Transverse colon (tissue), 4 donors: ENCODE results near the gene ABHD12. TPM values are rescaled to one million over a fixed set of nuclear protein-coding genes. Genes with fewer than 3 reads are reported as not detected.

Experiments used
- DNase-seq: peaks from one replicate; pipeline ENCODE4 v3.0.0-alpha.2; 2019
- H3K27ac ChIP-seq, 4 donors: fragments of 200-600 bp; sonication (generic); 2 replicates each; pipeline ENCODE4 v1.5.1; 2016 to 2018; ENCODE audit warnings: inconsistent platforms in 4 of 4
- H3K27me3 ChIP-seq: fragments of 200-600 bp; sonication (generic); 2 replicates; pipeline ENCODE4 v1.5.1; 2017; ENCODE audit warnings: inconsistent platforms
- H3K36me3 ChIP-seq, 4 donors: fragments of 200-600 bp; sonication (generic); 2 replicates each; pipeline ENCODE4 v1.5.1; 2017 to 2019; ENCODE audit warnings: inconsistent platforms in 4 of 4
- H3K4me1 ChIP-seq, 4 donors: fragments of 200-600 bp; sonication (generic); 2 replicates each; pipeline ENCODE4 v1.5.1; 2017 to 2020; ENCODE audit warnings: inconsistent platforms in 4 of 4
- H3K4me3 ChIP-seq, 4 donors: fragments of 200-600 bp; sonication (generic); 1 replicate in 1 of 4; 2 replicates in 3 of 4; pipeline versions ENCODE4 v1.5.1 to v1.6.1; 2017 to 2019; ENCODE audit warnings: inconsistent platforms in 4 of 4
- H3K9me3 ChIP-seq, 2 donors: fragments of 200-600 bp; sonication (generic); 2 replicates each; pipeline ENCODE4 v1.5.1; 2017 to 2019; ENCODE audit warnings: inconsistent platforms in 2 of 2
- CTCF ChIP-seq, 5 experiments: fragments of 200-600 bp in 3 of 5; fragments of 450-650 bp in 2 of 5; sonication (generic) in 3 of 5; IDR thresholded peaks; 1 replicate in 2 of 5; 2 replicates in 3 of 5; pipeline ENCODE4 v1.5.1; 2016 to 2017; ENCODE audit warnings: antibody characterized with exemption in 5 of 5, inconsistent platforms in 3 of 5, mild to moderate bottlenecking in 2 of 5, moderate library complexity in 1 of 5
- EP300 ChIP-seq: sonication (generic); formaldehyde crosslinking; IDR thresholded peaks from one replicate; pipeline ENCODE4 v1.6.1; 2017; ENCODE audit warnings: antibody characterized with exemption, low read depth
- POLR2A ChIP-seq: fragments of 450-650 bp; IDR thresholded peaks from one replicate; pipeline ENCODE4 v1.6.1; 2016; ENCODE audit warnings: antibody characterized with exemption, mild to moderate bottlenecking, moderate library complexity
- POLR2AphosphoS5 ChIP-seq, 3 donors: sonication (generic); formaldehyde crosslinking; IDR thresholded peaks; one replicate each; pipeline ENCODE4 v1.6.1; 2016; ENCODE audit warnings: antibody characterized with exemption in 3 of 3
- WGBS, 2 donors: methylation state at CpG; one replicate each; pipeline ENCODE4 v1.1.5; 2018; ENCODE audit warnings: low coverage in 1 of 2; 5-methylcytosine and 5-hydroxymethylcytosine counted together
- in situ Hi-C, 4 donors: fragments of 200-750 bp; cut with MboI; loops; one replicate each; pipeline versions ENCODE4 v1.15.0 to v1.15.1; 2017; ENCODE audit warnings: low sequenced_read_pairs in 3 of 4, low pct_ligation_motif_present in 1 of 4, low pct_unique_long_range_greater_than_20kb in 1 of 4
- intact Hi-C: fragments of 100-400 bp; cut with DNase I; formaldehyde crosslinking; loops from one replicate; pipeline ENCODE4 v1.15.1; 2023; ENCODE audit warnings: low total_unique reads
- total RNA-seq, 4 donors: library from RNA; depleted of rRNA; stranded (reverse); fragments of >200 nt; gene quantifications; one replicate each; pipeline ENCODE4 v1.1.0, GENCODE V29; 2016

ABHD12 gene
- total RNA-seq, 4 donors from 2014 or later, result 67.3 to 103 (median 73.4) TPM

DNA sequence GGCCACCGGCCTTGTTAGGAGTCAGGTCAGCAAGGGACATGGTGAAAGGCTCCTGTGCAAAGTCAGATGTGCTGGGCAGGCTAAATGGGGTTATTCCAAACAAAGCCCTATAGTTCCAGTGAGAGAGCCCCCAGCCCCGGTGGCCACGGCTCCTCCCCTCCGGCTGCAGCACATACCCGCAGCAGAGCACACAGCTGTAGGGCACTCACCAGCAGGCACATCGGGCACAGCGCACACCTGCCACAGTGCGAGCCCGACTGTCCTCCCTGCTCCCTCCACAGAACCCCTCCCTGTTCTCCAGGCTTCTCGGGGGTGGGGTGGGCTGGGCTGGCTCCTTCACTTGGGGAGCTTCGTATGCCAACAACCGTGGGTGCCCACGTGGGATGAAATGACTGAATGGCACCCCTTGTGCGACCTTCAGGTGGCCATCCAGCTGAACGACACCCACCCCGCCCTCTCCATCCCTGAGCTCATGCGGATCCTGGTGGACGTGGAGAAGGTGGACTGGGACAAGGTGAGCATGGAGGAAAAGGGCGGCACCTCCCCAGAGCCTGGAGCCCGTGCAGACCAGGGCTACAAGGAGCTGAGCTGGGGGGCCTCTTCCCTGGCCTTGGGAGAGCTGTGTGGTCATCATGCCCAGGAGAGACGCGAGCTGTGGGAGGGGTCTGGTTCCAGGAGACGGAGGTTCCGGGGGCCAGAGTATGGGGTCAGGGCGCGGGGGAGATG lies 111.8 kb downstream of the ABHD12 start:
- intact Hi-C loops, result no loop called here
- in situ Hi-C loops, result loop anchor here in 1 of 4 donors (25.0 kb wide), 1 partner anchor 91 kb away; the partner anchor contains the start of gene ENTPD6
- H3K36me3 ChIP-seq, result peaks cover 0 to 64% (median 17%) of the 10 kb centered on the region in 4 donors

GRCh38 chr20:25277941-25278521 lies 112.6 kb downstream of the ABHD12 start:
- H3K4me1 ChIP-seq, result peaks cover 0 to 6% (median 1%) of the 10 kb centered on the region in 4 donors
- intact Hi-C loops (no loop called here), in situ Hi-C loops (loop anchor here in 1 of 4 donors (25.0 kb wide), 1 partner anchor 91 kb away; the partner anchor contains the start of gene ENTPD6)
- peaks cover 0 to 67% (median 20%) of the 10 kb centered on the region in 4 donors for H3K36me3 ChIP-seq
- H3K27me3 ChIP-seq, result no peaks in the 10 kb centered on the region
- 96% methylated on average over 19 of the region's 19 CpGs; no CpG with 5 or more reads in 1 of the 2 donors for WGBS, 2 donors
- H3K9me3 ChIP-seq, result no peaks in the 10 kb centered on the region
- TF ChIP-seq POLR2A, result no peak
- peak in 1 of 5 experiments; percentile 1 for TF ChIP-seq CTCF (IDR thresholded peaks at IDR 0.05)
- peak in 2 of 3 donors; percentile 21 to 64 for TF ChIP-seq POLR2AphosphoS5 (IDR thresholded peaks at IDR 0.05)
- TF ChIP-seq EP300, result peak; percentile 69
- peak overlapping the region in 3 of 4 donors; percentile 31 to 46 (median 38) for H3K27ac ChIP-seq
- H3K4me3 ChIP-seq, result no peak overlapping the region
- DNase-seq, result peak; percentile 63

More for the DNA sequence above, 111.8 kb downstream of the ABHD12 start:
- 90 to 95% methylated on average over 4 to 26 of the region's 26 CpGs for WGBS, 2 donors
- Histone ChIP-seq H3K4me1 (peaks cover 0 to 3% (median 1%) of the 10 kb centered on the region in 4 donors), H3K9me3 (no peaks in the 10 kb centered on the region), H3K27me3 (no peaks in the 10 kb centered on the region), H3K27ac (peak overlapping the region in 3 of 4 donors; percentile 29 to 38 (median 31)), H3K4me3 (no peak overlapping the region)
- no peak for TF ChIP-seq EP300
- DNase-seq, result peak; percentile 6

DNA sequence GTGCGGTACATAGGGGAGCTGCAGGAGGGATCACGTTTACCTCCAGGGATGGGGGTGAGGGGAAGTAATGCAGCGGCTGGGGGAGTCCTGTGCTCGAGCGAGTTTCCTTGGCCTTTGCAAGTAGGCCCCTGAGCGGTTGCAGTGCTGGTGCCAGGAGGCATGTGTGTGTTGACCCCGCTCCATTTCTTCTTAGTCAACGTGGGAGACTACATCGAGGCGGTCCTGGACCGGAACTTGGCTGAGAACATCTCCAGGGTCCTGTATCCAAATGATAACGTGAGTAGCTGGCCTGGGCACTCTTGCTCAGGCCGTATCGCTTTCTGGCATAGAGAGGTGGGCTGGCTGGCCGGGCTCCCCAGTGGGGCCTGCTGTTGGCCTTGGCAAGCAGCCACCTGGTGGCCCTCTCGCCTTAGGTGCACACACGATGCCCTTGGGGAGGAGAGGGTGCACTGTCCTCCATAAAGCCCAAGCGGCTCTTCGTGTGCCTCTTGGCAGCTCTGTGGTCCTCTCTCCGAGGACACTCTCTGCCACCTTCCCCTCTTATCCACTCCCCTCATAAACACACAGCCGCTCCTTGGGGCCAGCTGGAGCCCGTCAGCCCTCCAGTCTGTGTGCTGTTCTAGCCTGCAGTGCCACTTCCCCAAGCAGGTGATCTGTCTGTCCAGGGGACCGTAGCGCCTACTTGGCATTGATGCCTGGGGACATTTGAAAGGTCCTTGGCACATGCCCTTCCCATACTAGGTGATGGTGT lies 113.4 kb downstream of the ABHD12 start:
- H3K4me3 ChIP-seq, result no peak overlapping the region
- H3K27me3 ChIP-seq, result no peaks in the 10 kb centered on the region
- TF ChIP-seq POLR2A (no peak), CTCF (IDR thresholded peaks at IDR 0.05) (peak in 1 of 5 experiments; percentile 10)
- H3K4me1 ChIP-seq, result peaks cover 0 to 6% (median 1%) of the 10 kb centered on the region in 4 donors
- H3K9me3 ChIP-seq, result no peaks in the 10 kb centered on the region
- 92 to 100% methylated on average over 1 to 24 of the region's 24 CpGs for WGBS, 2 donors
- H3K27ac ChIP-seq, result peak overlapping the region in 3 of 4 donors; percentile 45 to 55 (median 46)
- peak; percentile 5 for DNase-seq
- in situ Hi-C loops (loop anchor here in 1 of 4 donors (25.0 kb wide), 1 partner anchor 90 kb away; the partner anchor contains the start of gene ENTPD6), intact Hi-C loops (no loop called here)
- H3K36me3 ChIP-seq, result peaks cover 0 to 64% (median 22%) of the 10 kb centered on the region in 4 donors

DNA sequence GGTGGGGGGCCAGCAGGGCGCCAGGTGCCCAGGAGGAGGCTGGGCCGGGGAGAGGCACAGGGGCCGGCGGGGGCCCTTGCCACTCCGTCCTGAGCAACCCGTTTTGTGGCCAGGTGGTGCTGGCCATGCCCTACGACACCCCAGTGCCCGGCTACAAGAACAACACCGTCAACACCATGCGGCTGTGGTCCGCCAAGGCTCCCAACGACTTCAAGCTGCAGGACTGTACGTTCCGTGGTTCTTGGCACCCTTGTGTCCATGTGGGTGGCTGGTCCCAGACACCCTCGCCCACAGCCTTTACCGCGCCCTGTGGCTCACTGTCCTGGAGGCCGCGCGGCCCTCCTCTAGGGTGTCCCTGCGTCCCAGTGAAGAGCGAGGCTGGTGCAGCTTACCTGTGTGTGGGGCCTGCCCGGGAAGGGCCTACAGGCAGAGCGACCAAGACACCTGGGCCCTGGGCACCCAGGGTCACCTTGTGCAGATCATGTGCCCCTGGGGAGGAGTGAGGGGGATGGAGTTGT lies 114.0 kb downstream of the ABHD12 start:
- Histone ChIP-seq H3K36me3 (peaks cover 0 to 63% (median 25%) of the 10 kb centered on the region in 4 donors), H3K9me3 (no peaks in the 10 kb centered on the region), H3K4me3 (no peak overlapping the region), H3K27ac (no peak overlapping the region), H3K27me3 (no peaks in the 10 kb centered on the region), H3K4me1 (peaks cover 0 to 6% (median 1%) of the 10 kb centered on the region in 4 donors)
- intact Hi-C loops (no loop called here), in situ Hi-C loops (loop anchor here in 1 of 4 donors (25.0 kb wide), 1 partner anchor 89 kb away; the partner anchor contains the start of gene ENTPD6)
- 94% methylated on average over 10 to 21 of the region's 24 CpGs for WGBS, 2 donors
- peak; percentile 5 for DNase-seq
- no peak for TF ChIP-seq POLR2AphosphoS5 (IDR thresholded peaks at IDR 0.05)
- TF ChIP-seq EP300, result no peak
- no peak for TF ChIP-seq POLR2A
- TF ChIP-seq CTCF (IDR thresholded peaks at IDR 0.05), result no peak
